ENCODE data around the gene AP2S1. TPM values are rescaled to one million over a fixed set of nuclear protein-coding genes. Genes with fewer than 3 reads are reported as not detected.

Gene AP2S1
- total and polyA plus RNA-seq, 12 donors: 68.7 to 192 (median 80.7) TPM

- no peaks in the 10 kb centered on the region for H3K27me3 ChIP-seq
- intact Hi-C loops (cut with DNase I): loop anchor here (1.0 to 10.0 kb wide), 5 partner anchors 55 to 83 kb away; partner anchors contain the start of gene SLC1A5 (in 3 of the 10)
- peak overlapping the region in 1 of 10 donors; percentile 44 for H3K27ac ChIP-seq
- H3K9me3 ChIP-seq: no peaks in the 10 kb centered on the region
- no peak for ATAC-seq
- H3K36me3 ChIP-seq: peaks cover 0 to 88% (median 38%) of the 10 kb centered on the region in 9 donors
- no peak for DNase-seq
- no peak overlapping the region for H3K4me3 ChIP-seq
- H3K4me1 ChIP-seq: peaks cover 3 to 35% (median 17%) of the 10 kb centered on the region in 9 donors
- no peak for TF ChIP-seq CTCF (IDR thresholded peaks at IDR 0.05)
- 82 to 83% methylated on average over 12 of the region's 12 CpGs for WGBS, 2 donors
Observed at GRCh38 chr19:46839752-46840497, 10.7 kb downstream of the AP2S1 start.

GRCh38 chr19:46838160-46838559 lies 12.5 kb downstream of the AP2S1 start:
- Histone ChIP-seq H3K27me3 (no peaks in the 10 kb centered on the region), H3K4me1 (peaks cover 3 to 35% (median 17%) of the 10 kb centered on the region in 9 donors), H3K4me3 (no peak overlapping the region), H3K9me3 (no peaks in the 10 kb centered on the region), H3K36me3 (peaks cover 0 to 71% (median 23%) of the 10 kb centered on the region in 9 donors), H3K27ac (no peak overlapping the region)
- no peak for TF ChIP-seq CTCF (IDR thresholded peaks at IDR 0.05)
- peak in 1 of 2 donors; percentile 24 for DNase-seq
- ATAC-seq: no peak
- WGBS, 2 donors: 81 to 84% methylated on average over 20 of the region's 20 CpGs
- intact Hi-C loops (cut with DNase I): loop anchor here in 3 of 10 donors (10.0 kb wide), 1 partner anchor 53 kb away; the partner anchor contains the start of gene SLC1A5 (in 3 of the 3)

- WGBS, 2 donors: 98% methylated on average over 6 of the region's 6 CpGs
- DNase-seq (no peak), ATAC-seq (no peak)
- Histone ChIP-seq H3K27me3 (no peaks in the 10 kb centered on the region), H3K36me3 (peaks cover 0 to 43% (median 17%) of the 10 kb centered on the region in 9 donors), H3K27ac (no peak overlapping the region), H3K9me3 (no peaks in the 10 kb centered on the region), H3K4me1 (peaks cover 0 to 10% (median 0%) of the 10 kb centered on the region in 9 donors), H3K4me3 (no peak overlapping the region)
- intact Hi-C loops (cut with DNase I): loop anchor here in 3 of 10 donors (10.0 kb wide), 1 partner anchor 50 kb away; the partner anchor contains the start of gene SLC1A5 (in 3 of the 3)
- TF ChIP-seq CTCF (IDR thresholded peaks at IDR 0.05): no peak
Observed at GRCh38 chr19:46834984-46835383, 15.7 kb downstream of the AP2S1 start.

GRCh38 chr19:46834121-46834520 lies 16.5 kb downstream of the AP2S1 start:
- Histone ChIP-seq H3K36me3 (peaks cover 0 to 34% (median 12%) of the 10 kb centered on the region in 9 donors), H3K27ac (no peak overlapping the region), H3K4me3 (no peak overlapping the region), H3K27me3 (no peaks in the 10 kb centered on the region), H3K4me1 (peaks cover 0 to 10% (median 0%) of the 10 kb centered on the region in 9 donors), H3K9me3 (no peaks in the 10 kb centered on the region)
- intact Hi-C loops (cut with DNase I): loop anchor here in 3 of 10 donors (10.0 kb wide), 1 partner anchor 49 kb away; the partner anchor contains the start of gene SLC1A5 (in 3 of the 3)
- DNase-seq (no peak), ATAC-seq (no peak)
- no peak for TF ChIP-seq CTCF (IDR thresholded peaks at IDR 0.05)
- 82 to 85% methylated on average over 5 of the region's 5 CpGs for WGBS, 2 donors

Data from heart right ventricle (tissue), 16 donors.